ENCODE results near the gene CFAP90.

- TF ChIP-seq CTCF (IDR thresholded peaks at IDR 0.05) = no peak
- TF ChIP-seq POLR2A (IDR thresholded peaks at IDR 0.05) = no peak
Observed at GRCh38 chr5:7882926-7883325, 32.0 kb upstream of the CFAP90 start.

Data from tibial nerve (tissue), 3 donors.